Nephron (organoid): ENCODE measurements around the gene APOBEC3B.

ENCODE experiments used
- H3K27ac Mint-ChIP-seq, 3 experiments: 2 replicates each; pipeline ENCODE4 v1.8.0; 2020; ENCODE audit warnings: mixed read lengths in 3 of 3, mild to moderate bottlenecking in 2 of 3, moderate library complexity in 1 of 3
- H3K27me3 Mint-ChIP-seq: 2 replicates; pipeline ENCODE4 v1.8.0; 2021; ENCODE audit warnings: low read depth, mild to moderate bottlenecking, moderate library complexity, mixed read lengths
- H3K36me3 Mint-ChIP-seq: 2 replicates; pipeline ENCODE4 v1.8.0; 2020; ENCODE audit warnings: low read depth, mixed read lengths
- H3K4me1 Mint-ChIP-seq: 2 replicates; pipeline ENCODE4 v1.8.0; 2020; ENCODE audit warnings: mixed read lengths
- H3K4me3 Mint-ChIP-seq, 3 experiments: 2 replicates each; pipeline ENCODE4 v1.8.0; 2020; ENCODE audit warnings: mild to moderate bottlenecking in 3 of 3, mixed read lengths in 3 of 3, moderate library complexity in 2 of 3
- H3K9me3 Mint-ChIP-seq: 2 replicates; pipeline ENCODE4 v1.8.0; 2020; ENCODE audit warnings: mixed read lengths
- CTCF ChIP-seq, 3 experiments: fragments of 200-600 bp; sonication (generic); IDR thresholded peaks; one replicate each; pipeline ENCODE4 v1.5.0; 2021; ENCODE audit warnings: antibody characterized with exemption in 3 of 3; ENCODE audit not compliant: unreplicated experiment in 3 of 3

Gene APOBEC3B

GRCh38 chr22:38948181-38948940 lies 33.8 kb upstream of the APOBEC3B start:
- peaks cover 11% of the 10 kb centered on the region for H3K4me1 Mint-ChIP-seq
- peaks cover 3% of the 10 kb centered on the region for H3K9me3 Mint-ChIP-seq
- H3K36me3 Mint-ChIP-seq, result no peaks in the 10 kb centered on the region
- H3K4me3 Mint-ChIP-seq, result no peak overlapping the region
- no peak overlapping the region for H3K27ac Mint-ChIP-seq
- H3K27me3 Mint-ChIP-seq, result peaks cover 41% of the 10 kb centered on the region
- TF ChIP-seq CTCF (IDR thresholded peaks at IDR 0.05; ENCODE audit: unreplicated experiment in 3 of 3), result no peak

GRCh38 chr22:38949889-38950405 lies 32.2 kb upstream of the APOBEC3B start:
- no peaks in the 10 kb centered on the region for H3K36me3 Mint-ChIP-seq
- peaks cover 41% of the 10 kb centered on the region for H3K27me3 Mint-ChIP-seq
- no peak for TF ChIP-seq CTCF (IDR thresholded peaks at IDR 0.05; ENCODE audit: unreplicated experiment in 3 of 3)
- peaks cover 11% of the 10 kb centered on the region for H3K4me1 Mint-ChIP-seq
- no peak overlapping the region for H3K4me3 Mint-ChIP-seq
- H3K9me3 Mint-ChIP-seq, result no peaks in the 10 kb centered on the region
- no peak overlapping the region for H3K27ac Mint-ChIP-seq

- Mint-ChIP-seq H3K9me3 (no peaks in the 10 kb centered on the region), H3K36me3 (no peaks in the 10 kb centered on the region), H3K4me3 (no peak overlapping the region), H3K4me1 (peaks cover 11% of the 10 kb centered on the region), H3K27me3 (peaks cover 36% of the 10 kb centered on the region), H3K27ac (no peak overlapping the region)
- no peak for TF ChIP-seq CTCF (IDR thresholded peaks at IDR 0.05; ENCODE audit: unreplicated experiment in 3 of 3)
Measured at GRCh38 chr22:38950527-38951295, 31.4 kb upstream of the APOBEC3B start.

- no peak for TF ChIP-seq CTCF (IDR thresholded peaks at IDR 0.05; ENCODE audit: unreplicated experiment in 3 of 3)
- Mint-ChIP-seq H3K4me1 (peaks cover 5% of the 10 kb centered on the region), H3K4me3 (no peak overlapping the region), H3K27me3 (peaks cover 28% of the 10 kb centered on the region), H3K27ac (no peak overlapping the region), H3K36me3 (no peaks in the 10 kb centered on the region), H3K9me3 (no peaks in the 10 kb centered on the region)
Measured at GRCh38 chr22:38951734-38952133, 30.4 kb upstream of the APOBEC3B start.

GRCh38 chr22:38952281-38952993 lies 29.7 kb upstream of the APOBEC3B start:
- Mint-ChIP-seq H3K9me3 (no peaks in the 10 kb centered on the region), H3K4me3 (no peak overlapping the region), H3K27me3 (peaks cover 28% of the 10 kb centered on the region), H3K4me1 (no peaks in the 10 kb centered on the region), H3K36me3 (no peaks in the 10 kb centered on the region), H3K27ac (no peak overlapping the region)
- TF ChIP-seq CTCF (IDR thresholded peaks at IDR 0.05; ENCODE audit: unreplicated experiment in 3 of 3), result no peak
